Hematopoietic multipotent progenitor cell treated with erythropoietin and hydrocortisone succinate and interleukin-3 and kit ligand, for 17 days (in vitro differentiated cells): ENCODE results near the gene TMEM131L.

ENCODE experiments used
- DNase-seq: peaks from one replicate; pipeline ENCODE4 v3.0.0-alpha.2; 2015; ENCODE audit warnings: low spot score

Gene TMEM131L

GRCh38 chr4:153523941-153524386 lies 57.8 kb downstream of the TMEM131L start:
- DNase-seq: no peak

GRCh38 chr4:153524682-153525081 lies 58.5 kb downstream of the TMEM131L start:
- DNase-seq: no peak

- no peak for DNase-seq
Observed at GRCh38 chr4:153527690-153528089, 61.5 kb downstream of the TMEM131L start.

GRCh38 chr4:153528705-153529485 lies 62.7 kb downstream of the TMEM131L start:
- DNase-seq: peak; percentile 78

GRCh38 chr4:153529646-153530045 lies 63.5 kb downstream of the TMEM131L start:
- peak; percentile 48 for DNase-seq

GRCh38 chr4:153530284-153530999 lies 64.3 kb downstream of the TMEM131L start:
- DNase-seq: peak; percentile 40

- DNase-seq: no peak
Observed at GRCh38 chr4:153531000-153531358, 64.8 kb downstream of the TMEM131L start.

- DNase-seq: no peak
Observed at GRCh38 chr4:153531976-153532626, 65.9 kb downstream of the TMEM131L start.

- no peak for DNase-seq
Observed at GRCh38 chr4:153532636-153533035, 66.5 kb downstream of the TMEM131L start.

- no peak for DNase-seq
Observed at GRCh38 chr4:153533387-153533786, 67.2 kb downstream of the TMEM131L start.

GRCh38 chr4:153534792-153535629 lies 68.9 kb downstream of the TMEM131L start:
- peak; percentile 46 for DNase-seq

- no peak for DNase-seq
Observed at GRCh38 chr4:153535772-153536513, 69.8 kb downstream of the TMEM131L start.

GRCh38 chr4:153537493-153537960 lies 71.4 kb downstream of the TMEM131L start:
- no peak for DNase-seq

- no peak for DNase-seq
Observed at GRCh38 chr4:153538487-153539357, 72.6 kb downstream of the TMEM131L start.

GRCh38 chr4:153539422-153539821 lies 73.3 kb downstream of the TMEM131L start:
- no peak for DNase-seq

- no peak for DNase-seq
Observed at GRCh38 chr4:153541456-153542096, 75.4 kb downstream of the TMEM131L start.

- DNase-seq: no peak
Observed at GRCh38 chr4:153542131-153542530, 76.0 kb downstream of the TMEM131L start.

GRCh38 chr4:153542834-153543233 lies 76.7 kb downstream of the TMEM131L start:
- peak; percentile 43 for DNase-seq

- DNase-seq: no peak
Observed at GRCh38 chr4:153543351-153543750, 77.2 kb downstream of the TMEM131L start.

- DNase-seq: no peak
Observed at GRCh38 chr4:153545822-153546221, 79.7 kb downstream of the TMEM131L start.
